ENCODE data around the gene FCER1A. TPM values are rescaled to one million over a fixed set of nuclear protein-coding genes. Genes with fewer than 3 reads are reported as not detected.

The FCER1A gene
- total RNA-seq, 4 donors from 2014 or later = 3.6 to 3.9 TPM; not detected in 2

DNA sequence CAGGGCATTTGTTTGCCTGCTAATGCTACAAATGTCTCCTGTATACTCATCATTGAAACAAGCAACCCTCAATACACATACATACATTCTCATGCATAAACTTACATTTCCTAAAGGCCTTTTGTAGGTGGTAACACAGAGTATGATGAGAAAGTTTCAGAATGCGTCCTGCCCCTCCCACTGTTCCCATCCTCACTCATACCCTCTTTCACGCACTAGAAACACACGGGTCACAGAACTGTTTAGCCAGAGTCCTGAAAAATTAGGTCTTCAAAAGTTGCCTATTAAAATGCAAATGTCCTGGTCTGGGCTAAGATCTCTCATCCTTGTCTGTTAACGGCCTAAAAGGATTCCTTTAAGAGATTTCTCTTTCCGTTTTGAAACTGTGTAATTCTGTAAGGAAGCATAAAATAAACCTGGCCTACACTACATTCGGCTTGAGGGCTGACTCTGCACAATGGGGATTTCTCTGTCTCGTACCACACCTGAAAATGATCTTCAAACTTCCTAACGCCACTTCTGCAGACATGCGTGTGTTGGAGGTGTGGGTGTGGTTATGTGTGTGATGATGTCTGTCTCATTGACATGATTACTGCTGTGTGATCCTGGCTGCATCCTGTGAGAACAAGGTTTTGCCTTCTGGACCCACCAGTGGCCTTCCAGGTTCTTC, 5.3 kb upstream of the FCER1A start:
- TF ChIP-seq, protein P1, sequence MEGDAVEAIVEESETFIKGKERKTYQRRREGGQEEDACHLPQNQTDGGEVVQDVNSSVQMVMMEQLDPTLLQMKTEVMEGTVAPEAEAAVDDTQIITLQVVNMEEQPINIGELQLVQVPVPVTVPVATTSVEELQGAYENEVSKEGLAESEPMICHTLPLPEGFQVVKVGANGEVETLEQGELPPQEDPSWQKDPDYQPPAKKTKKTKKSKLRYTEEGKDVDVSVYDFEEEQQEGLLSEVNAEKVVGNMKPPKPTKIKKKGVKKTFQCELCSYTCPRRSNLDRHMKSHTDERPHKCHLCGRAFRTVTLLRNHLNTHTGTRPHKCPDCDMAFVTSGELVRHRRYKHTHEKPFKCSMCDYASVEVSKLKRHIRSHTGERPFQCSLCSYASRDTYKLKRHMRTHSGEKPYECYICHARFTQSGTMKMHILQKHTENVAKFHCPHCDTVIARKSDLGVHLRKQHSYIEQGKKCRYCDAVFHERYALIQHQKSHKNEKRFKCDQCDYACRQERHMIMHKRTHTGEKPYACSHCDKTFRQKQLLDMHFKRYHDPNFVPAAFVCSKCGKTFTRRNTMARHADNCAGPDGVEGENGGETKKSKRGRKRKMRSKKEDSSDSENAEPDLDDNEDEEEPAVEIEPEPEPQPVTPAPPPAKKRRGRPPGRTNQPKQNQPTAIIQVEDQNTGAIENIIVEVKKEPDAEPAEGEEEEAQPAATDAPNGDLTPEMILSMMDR (IDR thresholded peaks at IDR 0.05) = no peak
- TF ChIP-seq POLR2A (IDR thresholded peaks at IDR 0.05) = no peak
- Histone ChIP-seq H3K36me3 (no peaks in the 10 kb centered on the region), H3K9me3 (no peaks in the 10 kb centered on the region), H3K4me1 (no peaks in the 10 kb centered on the region), H3K27me3 (no peaks in the 10 kb centered on the region), H3K27ac (no peak overlapping the region), H3K4me3 (no peak overlapping the region)
- no peak for DNase-seq (ENCODE audit: low spot score in 2 of 2)
- 75% methylated on average over 9 of the region's 9 CpGs for WGBS, 2 donors

DNA sequence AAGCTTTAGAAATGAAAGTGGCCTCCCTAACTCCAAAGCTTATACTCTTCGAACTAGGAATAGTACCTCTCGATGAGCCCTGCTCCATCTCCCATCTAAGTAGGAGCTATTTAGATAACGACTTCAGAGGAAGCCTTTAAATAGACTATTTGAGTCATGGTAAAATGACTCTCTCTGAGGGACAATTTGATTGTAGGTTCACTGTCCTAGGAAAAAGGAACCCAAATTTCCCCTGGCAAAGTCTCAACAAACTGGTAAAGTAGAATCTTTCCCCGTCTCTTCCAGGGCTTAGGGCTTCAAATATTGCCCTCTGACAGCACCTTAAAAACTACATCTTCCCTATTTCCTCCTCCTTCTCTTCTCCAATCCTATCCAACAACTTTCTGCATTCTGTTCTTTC, 2.0 kb upstream of the FCER1A start:
- no peaks in the 10 kb centered on the region for H3K27me3 ChIP-seq
- no peaks in the 10 kb centered on the region for H3K9me3 ChIP-seq
- no peak for DNase-seq (ENCODE audit: low spot score in 2 of 2)
- H3K27ac ChIP-seq = no peak overlapping the region
- 57 to 60% methylated on average over 4 of the region's 4 CpGs for WGBS, 2 donors
- no peak for TF ChIP-seq EP300 (IDR thresholded peaks at IDR 0.05)
- TF ChIP-seq POLR2A (IDR thresholded peaks at IDR 0.05) = no peak
- TF ChIP-seq, protein P1 (IDR thresholded peaks at IDR 0.05) = no peak
- H3K4me3 ChIP-seq = no peak overlapping the region
- no peaks in the 10 kb centered on the region for H3K36me3 ChIP-seq
- no peaks in the 10 kb centered on the region for H3K4me1 ChIP-seq

DNA sequence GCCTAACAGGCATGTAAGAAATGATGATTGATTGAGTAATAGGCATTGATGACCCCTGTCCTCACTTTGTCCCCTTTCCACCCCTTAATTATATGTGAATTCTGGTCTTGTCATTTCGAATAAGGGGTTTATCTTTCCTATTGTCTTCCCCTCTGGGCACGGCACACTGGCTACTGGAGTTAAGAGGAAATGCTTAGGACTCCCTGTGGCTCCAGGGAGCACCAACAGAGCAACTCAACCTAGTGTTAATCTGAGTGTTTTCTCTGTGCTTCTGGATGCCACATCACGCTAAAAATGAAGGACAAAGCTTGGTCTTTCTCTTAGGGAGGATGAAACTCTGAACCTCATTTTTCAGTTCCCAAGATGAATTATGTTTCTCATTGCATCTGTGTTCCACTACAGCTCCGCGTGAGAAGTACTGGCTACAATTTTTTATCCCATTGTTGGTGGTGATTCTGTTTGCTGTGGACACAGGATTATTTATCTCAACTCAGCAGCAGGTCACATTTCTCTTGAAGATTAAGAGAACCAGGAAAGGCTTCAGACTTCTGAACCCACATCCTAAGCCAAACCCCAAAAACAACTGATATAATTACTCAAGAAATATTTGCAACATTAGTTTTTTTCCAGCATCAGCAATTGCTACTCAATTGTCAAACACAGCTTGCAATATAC, 5.3 kb downstream of the FCER1A start:
- TF ChIP-seq POLR2A (IDR thresholded peaks at IDR 0.05) (no peak), EP300 (IDR thresholded peaks at IDR 0.05) (no peak)
- TF ChIP-seq, protein P1 (IDR thresholded peaks at IDR 0.05) = no peak
- WGBS, 2 donors = 45 to 51% methylated on average over 5 of the region's 5 CpGs
- no peak overlapping the region for H3K27ac ChIP-seq
- no peak for DNase-seq (ENCODE audit: low spot score in 2 of 2)
- no peaks in the 10 kb centered on the region for H3K36me3 ChIP-seq
- H3K4me1 ChIP-seq = no peaks in the 10 kb centered on the region
- no peak overlapping the region for H3K4me3 ChIP-seq
- no peaks in the 10 kb centered on the region for H3K9me3 ChIP-seq
- no peaks in the 10 kb centered on the region for H3K27me3 ChIP-seq

DNA sequence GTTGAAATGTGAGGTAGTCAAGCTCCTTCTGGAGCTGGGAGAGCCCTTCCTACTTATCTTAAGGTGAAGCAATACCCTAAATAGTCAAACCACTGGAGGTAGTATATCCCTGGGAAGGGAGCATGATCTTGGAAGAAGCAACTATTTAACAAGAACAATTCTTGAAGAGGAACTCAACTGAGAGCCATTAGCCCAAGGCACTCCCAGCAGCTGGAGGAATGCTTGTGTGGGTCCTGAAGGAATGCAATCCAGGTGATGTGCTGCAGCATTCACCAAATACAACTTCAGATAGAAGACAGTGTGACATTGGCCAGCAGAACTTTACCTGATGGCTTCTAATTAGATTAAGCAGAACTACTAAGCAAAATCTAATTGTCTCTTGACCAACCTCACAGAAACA, 9.5 kb downstream of the FCER1A start:
- TF ChIP-seq EP300 (IDR thresholded peaks at IDR 0.05) (no peak), POLR2A (IDR thresholded peaks at IDR 0.05) (no peak)
- TF ChIP-seq, protein P1 (IDR thresholded peaks at IDR 0.05) = no peak
- no peak overlapping the region for H3K4me3 ChIP-seq
- H3K27me3 ChIP-seq = no peaks in the 10 kb centered on the region
- no peaks in the 10 kb centered on the region for H3K9me3 ChIP-seq
- H3K27ac ChIP-seq = no peak overlapping the region
- no peak for DNase-seq (ENCODE audit: low spot score in 2 of 2)
- H3K4me1 ChIP-seq = no peaks in the 10 kb centered on the region
- no peaks in the 10 kb centered on the region for H3K36me3 ChIP-seq

DNA sequence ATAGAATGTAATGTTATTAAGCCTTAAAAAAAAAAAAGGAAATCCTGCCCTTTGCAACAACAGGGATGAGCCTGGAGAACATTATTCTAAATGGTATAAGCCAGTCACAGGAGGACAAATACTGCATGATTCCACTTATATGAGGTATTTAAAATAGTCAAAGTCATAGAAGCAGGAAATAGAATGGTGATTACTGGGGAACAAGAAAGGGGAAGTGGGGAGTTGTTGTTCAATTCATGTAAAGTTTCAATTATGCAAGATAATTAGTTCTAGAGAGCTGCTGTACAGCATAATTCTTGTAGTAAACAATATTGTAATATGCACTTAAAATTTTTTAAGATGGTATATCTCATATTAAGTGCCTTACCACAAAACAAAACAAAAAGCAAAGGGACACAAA, 13.2 kb downstream of the FCER1A start:
- Histone ChIP-seq H3K4me1 (no peaks in the 10 kb centered on the region), H3K27me3 (no peaks in the 10 kb centered on the region), H3K4me3 (no peak overlapping the region), H3K9me3 (no peaks in the 10 kb centered on the region), H3K36me3 (no peaks in the 10 kb centered on the region), H3K27ac (no peak overlapping the region)
- TF ChIP-seq, protein P1 (IDR thresholded peaks at IDR 0.05) = no peak
- DNase-seq (ENCODE audit: low spot score in 2 of 2) = no peak
